AG08396 (cell line): ENCODE results near the gene MATR3.
"Not testable (repeated sequence)": the region's sequence is repeated elsewhere in the genome, so short reads cannot be mapped to it uniquely, and the experiment has no call there.

ENCODE experiments used
- DNase-seq: peaks from one replicate; pipeline ENCODE4 v3.0.0; 2012; ENCODE audit warnings: low spot score, mixed read lengths

Gene MATR3

DNA sequence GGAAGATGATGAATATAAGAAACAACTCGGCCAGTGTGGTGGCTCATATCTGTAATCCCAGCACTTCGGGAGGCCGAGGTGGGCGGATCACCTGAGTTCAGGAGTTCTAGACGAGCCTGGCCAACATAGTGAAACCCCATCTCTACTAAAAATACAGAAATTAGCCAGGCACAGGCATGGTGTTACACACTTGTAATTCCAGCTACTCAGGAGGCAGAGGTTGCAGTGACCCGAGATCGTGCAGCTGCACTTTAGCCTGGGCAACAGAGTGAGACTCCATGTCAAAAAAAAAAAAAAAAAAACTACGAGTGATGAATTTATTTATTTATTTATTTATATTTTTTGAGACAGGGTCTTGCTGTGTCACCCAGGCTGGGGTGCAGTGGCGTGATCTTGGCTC lies 54.3 kb downstream of the MATR3 start:
- DNase-seq: not testable (repeated sequence)

DNA sequence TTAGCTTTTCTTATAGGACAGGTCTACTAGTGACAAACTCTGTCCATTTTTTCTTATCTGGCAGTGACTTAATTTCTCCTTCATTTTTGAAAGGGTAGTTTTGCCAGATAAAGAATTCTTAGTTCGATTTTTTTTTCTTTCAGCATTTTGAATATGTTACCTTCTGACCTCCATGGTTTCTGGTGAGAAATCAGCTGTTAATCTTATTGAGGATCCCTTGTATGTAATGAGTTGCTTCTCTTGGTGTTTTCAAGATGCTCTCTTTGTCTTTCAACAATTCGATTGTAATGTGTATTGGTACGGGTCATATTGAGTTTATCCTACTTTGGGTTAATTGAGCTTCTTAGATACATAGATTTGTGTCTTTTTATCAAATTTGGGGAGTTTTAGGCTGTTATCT lies 60.6 kb downstream of the MATR3 start:
- DNase-seq: no peak

- DNase-seq: not testable (repeated sequence)
Measured at GRCh38 chr5:139355900-139356299, 62.4 kb downstream of the MATR3 start.

DNA sequence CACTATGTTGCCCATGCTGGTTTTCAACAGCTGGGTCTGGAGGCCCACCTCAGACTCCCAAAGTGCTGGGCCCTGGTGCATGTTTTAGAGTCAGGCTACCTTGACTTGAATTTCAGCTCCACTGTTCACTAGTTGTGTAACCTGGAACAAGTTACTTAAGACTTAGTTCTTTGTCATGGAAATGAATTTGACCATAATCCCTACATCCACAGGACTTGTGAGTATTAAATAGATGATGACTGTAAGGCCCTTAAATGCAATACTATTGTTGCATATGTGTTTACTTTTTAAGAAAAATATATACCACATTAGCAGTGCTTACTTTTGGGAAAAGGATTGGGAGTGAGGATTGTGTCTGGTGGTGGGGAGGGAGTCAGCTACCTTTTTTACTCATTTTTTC lies 64.5 kb downstream of the MATR3 start:
- DNase-seq: no peak

- no peak for DNase-seq
Measured at GRCh38 chr5:139360384-139360783, 66.8 kb downstream of the MATR3 start.

GRCh38 chr5:139361835-139362429 lies 68.4 kb downstream of the MATR3 start:
- DNase-seq: no peak

DNA sequence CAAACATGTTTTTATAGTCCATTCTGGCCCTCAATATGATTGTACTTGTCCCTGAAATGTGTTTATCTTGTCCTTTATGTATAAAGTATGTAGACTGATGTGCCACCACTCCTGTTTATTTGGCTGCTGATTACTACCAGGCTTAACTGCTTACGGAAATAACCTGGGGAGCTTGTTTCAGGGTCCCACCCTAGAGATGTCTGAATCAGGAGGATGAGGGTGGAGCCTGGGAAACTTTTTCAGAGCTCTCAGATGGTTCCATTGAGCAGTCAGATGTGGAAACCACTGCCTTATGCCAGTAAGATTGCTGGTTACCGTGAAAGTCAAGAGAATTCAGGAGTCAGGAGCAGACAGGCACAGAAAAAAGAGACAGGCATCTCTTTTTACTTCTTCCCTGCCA lies 70.4 kb downstream of the MATR3 start:
- no peak for DNase-seq

DNA sequence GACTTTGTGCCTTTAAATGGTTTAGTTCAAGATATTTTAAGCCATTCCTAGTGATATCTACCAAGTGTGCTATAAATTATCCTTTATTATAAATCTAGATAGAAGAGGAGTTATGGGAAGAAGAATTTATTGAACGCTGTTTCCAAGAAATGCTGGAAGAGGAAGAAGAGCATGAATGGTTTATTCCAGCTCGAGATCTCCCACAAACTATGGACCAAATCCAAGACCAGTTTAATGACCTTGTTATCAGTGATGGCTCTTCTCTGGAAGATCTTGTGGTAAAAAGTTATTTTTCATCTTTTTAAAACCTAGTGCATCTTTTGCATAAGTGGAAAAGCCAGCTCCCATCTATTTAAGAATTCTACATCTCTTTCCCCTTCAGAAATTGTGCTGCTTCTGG lies 70.9 kb downstream of the MATR3 start:
- no peak for DNase-seq

- DNase-seq: no peak
Measured at GRCh38 chr5:139368613-139369012, 75.1 kb downstream of the MATR3 start.

DNA sequence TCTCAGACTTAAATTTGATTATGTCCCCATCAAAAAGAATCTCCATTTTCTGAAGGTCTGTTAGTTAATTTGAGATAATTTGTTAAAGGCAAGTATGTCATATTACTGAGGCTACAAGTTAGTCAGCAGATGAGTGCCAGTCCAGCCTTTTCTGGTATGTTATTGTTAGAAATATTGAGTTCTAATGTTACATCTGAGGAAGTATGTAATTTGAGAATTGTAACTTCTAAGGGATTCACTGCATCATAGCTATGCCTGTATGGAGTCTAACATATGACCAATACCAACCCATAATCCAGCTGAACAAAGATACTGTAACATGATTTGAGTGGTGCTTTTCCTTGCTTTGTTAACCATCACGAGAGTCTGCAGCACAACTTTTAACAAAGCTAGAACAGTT lies 75.6 kb downstream of the MATR3 start:
- DNase-seq: peak; percentile 31

- DNase-seq: no peak
Measured at GRCh38 chr5:139371482-139372435, 78.2 kb downstream of the MATR3 start.

GRCh38 chr5:139374909-139375308 lies 81.4 kb downstream of the MATR3 start:
- DNase-seq: no peak

DNA sequence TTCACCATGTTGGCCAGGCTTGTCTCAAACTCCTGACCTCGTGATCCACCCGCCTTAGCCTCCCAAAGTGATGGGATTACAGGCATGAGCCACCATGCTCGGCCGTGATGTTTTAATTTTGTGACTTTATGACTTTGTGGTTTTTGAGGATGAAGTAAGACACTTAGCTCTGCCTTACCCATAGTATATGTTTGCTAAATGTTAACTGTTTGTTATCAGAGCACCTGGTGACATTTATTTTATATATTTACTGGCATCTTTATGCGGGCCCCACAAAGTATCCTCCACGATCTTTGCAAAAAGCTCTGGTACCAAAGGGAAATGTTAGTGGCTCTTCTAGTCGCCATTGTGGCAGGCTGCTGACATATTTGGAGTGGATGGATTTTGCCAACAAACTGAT lies 82.8 kb downstream of the MATR3 start:
- no peak for DNase-seq

DNA sequence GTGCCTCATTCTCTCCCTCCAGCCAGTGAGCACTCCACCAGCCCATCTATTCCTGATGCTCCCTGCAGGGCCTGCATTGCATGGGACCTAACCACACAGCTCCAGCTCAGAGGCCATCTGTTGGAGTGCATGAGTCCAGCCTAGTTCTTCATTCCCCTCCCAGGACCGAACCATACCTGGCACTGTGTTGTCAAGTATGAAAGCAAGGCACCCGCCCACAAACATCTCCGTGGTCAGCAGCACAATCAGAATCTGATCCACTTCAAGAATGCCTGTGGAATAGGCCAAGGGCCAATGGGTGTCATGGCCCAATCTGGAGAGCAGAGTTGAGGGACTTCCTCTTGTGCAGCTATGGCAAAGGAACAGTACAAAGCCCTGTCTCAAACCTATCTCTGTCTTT lies 83.7 kb downstream of the MATR3 start:
- no peak for DNase-seq

- no peak for DNase-seq
Measured at GRCh38 chr5:139378101-139378825, 84.7 kb downstream of the MATR3 start.

- DNase-seq: no peak
Measured at GRCh38 chr5:139378941-139379361, 85.4 kb downstream of the MATR3 start.

- no peak for DNase-seq
Measured at GRCh38 chr5:139379626-139380449, 86.3 kb downstream of the MATR3 start.
